ENCODE data around the gene NID1.
"Not testable (repeated sequence)": the region's sequence is repeated elsewhere in the genome, so short reads cannot be mapped to it uniquely, and the experiment has no call there.

DNA sequence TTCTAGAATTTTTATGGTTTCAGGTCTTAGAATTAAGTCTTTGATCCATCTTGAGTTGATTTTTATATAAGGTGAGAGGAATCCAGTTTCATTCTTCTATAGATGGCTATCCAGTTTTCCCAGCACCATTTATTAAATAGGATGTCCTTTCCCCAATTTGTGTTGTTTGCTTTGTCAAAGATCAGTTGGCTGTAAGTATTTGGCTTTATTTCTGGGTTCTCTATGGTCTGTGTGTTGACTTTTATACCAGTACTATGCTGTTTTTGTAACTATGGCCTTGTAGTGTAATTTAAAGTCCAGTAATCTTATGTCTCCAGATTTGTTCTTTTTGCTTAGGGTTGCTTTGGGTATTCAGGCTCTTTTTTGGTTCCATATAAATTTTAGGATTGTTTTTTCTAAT is 137.3 kb downstream of the NID1 start:
- TF ChIP-seq, protein P1, sequence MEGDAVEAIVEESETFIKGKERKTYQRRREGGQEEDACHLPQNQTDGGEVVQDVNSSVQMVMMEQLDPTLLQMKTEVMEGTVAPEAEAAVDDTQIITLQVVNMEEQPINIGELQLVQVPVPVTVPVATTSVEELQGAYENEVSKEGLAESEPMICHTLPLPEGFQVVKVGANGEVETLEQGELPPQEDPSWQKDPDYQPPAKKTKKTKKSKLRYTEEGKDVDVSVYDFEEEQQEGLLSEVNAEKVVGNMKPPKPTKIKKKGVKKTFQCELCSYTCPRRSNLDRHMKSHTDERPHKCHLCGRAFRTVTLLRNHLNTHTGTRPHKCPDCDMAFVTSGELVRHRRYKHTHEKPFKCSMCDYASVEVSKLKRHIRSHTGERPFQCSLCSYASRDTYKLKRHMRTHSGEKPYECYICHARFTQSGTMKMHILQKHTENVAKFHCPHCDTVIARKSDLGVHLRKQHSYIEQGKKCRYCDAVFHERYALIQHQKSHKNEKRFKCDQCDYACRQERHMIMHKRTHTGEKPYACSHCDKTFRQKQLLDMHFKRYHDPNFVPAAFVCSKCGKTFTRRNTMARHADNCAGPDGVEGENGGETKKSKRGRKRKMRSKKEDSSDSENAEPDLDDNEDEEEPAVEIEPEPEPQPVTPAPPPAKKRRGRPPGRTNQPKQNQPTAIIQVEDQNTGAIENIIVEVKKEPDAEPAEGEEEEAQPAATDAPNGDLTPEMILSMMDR (IDR thresholded peaks at IDR 0.05) = not testable (repeated sequence)
- not testable (repeated sequence) for TF ChIP-seq POLR2A (IDR thresholded peaks at IDR 0.05)
